ENCODE data around the gene BTBD9.

BTBD9 gene

DNA sequence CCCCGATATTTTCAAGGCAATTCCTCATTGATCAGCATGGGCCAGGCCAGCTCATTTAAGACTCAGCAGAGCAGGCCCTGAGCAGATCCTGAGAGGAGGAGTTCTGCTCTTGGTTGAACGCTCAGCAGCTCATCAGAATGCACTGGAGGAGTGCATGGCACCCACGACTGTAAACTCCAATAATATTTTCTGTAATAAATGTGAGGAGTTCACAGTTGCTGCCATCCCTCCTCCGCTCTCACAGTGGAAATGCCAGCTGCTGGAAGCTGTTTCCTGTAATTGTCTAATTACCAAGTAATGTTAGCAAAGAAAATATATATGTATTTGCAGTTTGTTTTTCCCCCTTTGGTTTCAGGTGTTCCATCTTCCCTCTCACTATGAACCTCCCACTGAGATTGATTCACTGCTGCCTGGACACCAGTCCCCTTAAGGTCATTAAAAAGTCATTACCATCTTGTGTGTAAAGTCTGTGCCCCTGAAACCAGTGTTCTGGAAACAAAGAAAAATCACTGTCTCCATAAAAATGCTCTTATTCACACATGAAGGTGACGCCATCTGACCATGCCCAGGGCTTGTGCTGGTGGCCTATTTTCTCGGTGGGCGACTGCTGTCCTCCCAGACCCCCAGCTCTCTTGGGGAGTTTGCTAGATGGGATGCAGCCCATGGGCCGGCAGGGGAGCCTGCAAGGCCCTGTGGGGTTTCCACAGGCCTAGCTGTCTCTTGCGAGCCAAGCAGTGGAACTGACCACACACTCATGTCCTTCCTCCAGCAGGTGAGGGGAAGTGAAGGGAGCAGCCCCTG, 446.0 kb downstream of the BTBD9 start:
- no peak for DNase-seq (ENCODE audit: low spot score)

DNA sequence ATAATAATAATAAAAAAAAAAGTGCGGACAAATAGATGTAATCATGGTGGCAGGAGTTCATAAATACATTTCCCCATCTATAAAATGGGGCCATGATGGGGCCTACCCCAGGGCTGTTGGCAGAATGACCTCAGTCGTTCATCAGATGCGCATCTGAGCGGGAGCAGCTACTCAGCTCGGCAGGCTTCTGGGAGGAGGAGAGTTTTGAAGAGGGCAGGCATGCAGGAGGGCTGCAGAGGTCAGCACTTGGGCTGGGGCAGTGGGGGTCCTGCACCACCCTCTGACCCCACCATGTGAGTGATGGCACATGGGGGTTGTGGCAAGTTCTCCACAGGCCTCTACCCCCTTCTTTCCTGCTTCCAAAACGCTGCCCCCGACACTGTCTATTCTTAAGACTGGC, 446.7 kb downstream of the BTBD9 start:
- no peak for DNase-seq (ENCODE audit: low spot score)

DNA sequence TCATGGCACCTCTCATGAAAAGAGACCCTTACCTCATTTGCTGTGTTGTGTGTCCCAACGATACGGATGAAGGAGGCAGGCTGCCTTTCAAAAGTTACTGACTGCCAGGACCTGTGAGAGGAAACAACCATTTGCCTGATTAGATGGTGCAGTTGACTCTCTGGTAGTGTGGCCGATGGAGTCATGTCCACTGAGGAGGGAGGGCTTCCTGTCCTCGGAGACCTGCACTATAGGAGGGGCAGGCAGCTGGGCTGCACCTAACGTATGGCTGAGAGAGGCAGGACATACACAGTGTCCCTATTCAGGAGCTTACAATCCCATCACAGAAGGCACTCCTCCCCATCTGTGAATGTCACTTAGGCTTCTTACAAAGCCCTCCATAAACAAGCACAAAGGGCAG, 447.2 kb downstream of the BTBD9 start:
- no peak for DNase-seq (ENCODE audit: low spot score)

DNA sequence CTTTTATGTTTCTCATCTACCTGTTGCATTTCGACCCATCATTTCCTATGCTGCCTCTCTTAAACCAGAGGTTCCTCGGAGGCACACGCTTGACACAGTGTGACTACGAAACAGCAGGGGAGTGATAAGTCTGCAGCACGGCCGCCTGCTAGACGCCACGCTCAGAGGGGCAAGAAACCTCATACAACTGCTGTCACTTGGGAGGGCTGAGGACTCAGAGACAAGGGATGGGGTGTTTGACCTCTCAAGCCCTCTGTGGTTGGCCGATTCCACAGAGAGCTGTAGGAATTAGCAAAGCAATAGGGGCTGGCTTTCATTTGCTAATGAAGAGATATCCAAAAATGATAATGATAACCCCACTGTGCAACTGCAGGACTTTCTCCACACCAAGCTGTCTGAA, 447.7 kb downstream of the BTBD9 start:
- DNase-seq (ENCODE audit: low spot score) = no peak

GRCh38 chr6:38191418-38191817, 448.3 kb downstream of the BTBD9 start:
- DNase-seq (ENCODE audit: low spot score) = no peak

DNA sequence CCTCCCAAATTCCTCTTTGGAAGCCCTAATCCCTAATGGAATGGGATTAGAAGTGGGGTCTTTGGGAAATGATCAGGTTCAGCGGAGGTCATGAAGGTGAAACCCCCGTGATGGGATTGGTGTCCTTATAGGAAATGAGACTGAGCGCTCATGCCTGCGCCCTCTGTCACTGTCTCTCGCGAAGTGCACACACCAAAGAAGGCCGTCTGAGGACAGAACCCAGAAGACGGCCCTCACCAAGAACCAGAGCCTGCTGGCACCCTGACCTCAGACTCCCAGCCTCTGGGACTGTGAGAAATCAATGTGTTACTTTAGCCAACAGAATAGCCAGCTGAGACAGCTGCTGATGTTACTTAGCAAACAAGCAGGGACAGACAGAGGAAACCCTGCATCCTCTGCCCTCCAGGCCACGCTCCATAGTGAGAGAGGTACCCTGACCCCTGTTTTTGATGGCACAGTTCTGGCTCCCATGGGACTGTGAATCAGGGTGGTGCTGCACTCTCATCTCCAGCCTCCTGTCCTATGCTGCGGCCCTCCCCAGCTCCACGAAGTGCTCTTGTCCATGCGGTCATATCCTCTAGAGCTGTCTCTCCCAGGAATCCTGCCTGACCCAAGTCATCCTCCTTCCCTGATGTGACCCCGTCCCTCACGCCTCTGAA, 450.9 kb downstream of the BTBD9 start:
- DNase-seq (ENCODE audit: low spot score) = no peak

- no peak for DNase-seq (ENCODE audit: low spot score)
Observed at GRCh38 chr6:38187811-38188590, 451.7 kb downstream of the BTBD9 start.

- DNase-seq (ENCODE audit: low spot score) = no peak
Observed at GRCh38 chr6:38187325-38187724, 452.4 kb downstream of the BTBD9 start.

DNA sequence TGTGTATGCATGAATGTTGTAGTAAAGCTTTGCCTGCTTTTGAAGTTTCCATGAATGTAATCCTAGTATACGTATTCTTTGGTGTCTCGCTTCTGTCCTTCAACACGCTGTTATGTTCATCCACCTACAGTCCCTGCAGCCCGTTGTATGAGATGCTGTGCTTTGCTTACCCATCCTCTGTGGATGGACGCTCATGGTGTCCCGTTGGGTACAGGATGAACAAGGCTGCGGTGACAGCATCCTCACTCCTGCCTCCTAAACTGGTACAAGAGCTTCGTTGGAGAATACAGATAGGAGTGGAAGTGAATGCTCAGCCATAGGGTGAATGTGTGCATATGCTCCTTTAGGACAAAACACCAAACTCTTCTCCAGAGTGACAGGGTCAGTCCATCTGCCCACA, 454.0 kb downstream of the BTBD9 start:
- DNase-seq (ENCODE audit: low spot score) = no peak

GRCh38 chr6:38185244-38185643, 454.5 kb downstream of the BTBD9 start:
- DNase-seq (ENCODE audit: low spot score) = no peak

DNA sequence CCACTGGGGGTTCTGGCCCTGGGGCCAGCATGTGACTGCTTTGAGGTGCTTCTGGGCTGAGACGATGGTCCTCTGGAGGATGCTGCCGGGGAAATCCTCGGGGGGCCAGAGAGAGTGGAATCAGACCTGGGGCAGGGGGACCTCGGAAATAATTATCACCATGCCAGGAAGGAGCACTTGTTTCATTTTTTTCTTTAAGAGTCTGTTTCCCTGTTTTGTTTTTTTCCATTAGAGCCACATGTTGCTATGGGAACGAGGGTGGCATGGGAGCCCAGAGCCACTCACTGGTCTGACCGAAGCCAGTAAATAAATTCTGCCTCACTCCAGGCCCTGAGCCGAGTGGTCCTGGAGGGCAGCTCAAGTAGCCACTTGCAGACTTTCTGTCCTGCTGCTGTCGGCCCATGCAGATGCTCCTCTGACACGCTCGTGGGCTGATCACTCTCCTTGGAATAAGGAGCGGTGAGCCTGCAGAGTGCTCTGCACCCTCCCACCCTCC, 455.1 kb downstream of the BTBD9 start:
- no peak for DNase-seq (ENCODE audit: low spot score)

DNA sequence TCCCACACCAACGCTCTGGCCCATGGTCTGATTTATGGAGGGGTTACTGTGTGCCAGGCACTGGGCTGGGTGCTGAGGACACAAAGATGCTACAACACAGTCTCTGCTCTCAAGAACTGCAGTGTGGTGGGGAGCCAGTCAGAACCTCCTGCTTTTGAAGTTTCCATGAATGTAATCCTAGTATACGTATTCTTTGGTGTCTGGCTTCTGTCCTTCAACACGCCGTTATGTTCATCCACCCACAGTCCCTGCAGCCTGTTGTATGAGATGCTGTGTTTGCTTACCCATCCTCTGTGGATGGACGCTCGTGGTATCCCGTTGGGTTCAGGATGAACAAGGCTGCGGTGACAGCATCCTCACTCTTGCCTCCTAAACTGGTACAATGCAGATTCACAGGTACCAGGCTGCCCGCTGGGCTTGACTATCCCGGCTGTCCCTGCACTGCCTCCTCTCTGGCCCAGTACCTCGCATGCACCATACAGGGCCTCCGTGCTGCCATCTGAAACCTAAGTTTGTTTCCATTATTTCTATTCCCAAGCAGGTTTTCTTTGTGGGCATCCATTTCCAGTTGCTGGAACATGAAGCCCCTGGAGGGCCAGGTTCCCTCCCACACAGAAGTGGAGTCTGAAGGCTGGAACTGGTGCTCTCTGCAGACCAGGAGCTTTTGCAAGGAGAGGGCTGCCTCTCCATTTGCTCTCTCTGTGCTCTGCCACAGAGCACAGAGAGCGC, 455.7 kb downstream of the BTBD9 start:
- DNase-seq (ENCODE audit: low spot score) = no peak

GRCh38 chr6:38182426-38182825, 457.3 kb downstream of the BTBD9 start:
- no peak for DNase-seq (ENCODE audit: low spot score)

- DNase-seq (ENCODE audit: low spot score) = no peak
Observed at GRCh38 chr6:38180586-38180985, 459.1 kb downstream of the BTBD9 start.

DNA sequence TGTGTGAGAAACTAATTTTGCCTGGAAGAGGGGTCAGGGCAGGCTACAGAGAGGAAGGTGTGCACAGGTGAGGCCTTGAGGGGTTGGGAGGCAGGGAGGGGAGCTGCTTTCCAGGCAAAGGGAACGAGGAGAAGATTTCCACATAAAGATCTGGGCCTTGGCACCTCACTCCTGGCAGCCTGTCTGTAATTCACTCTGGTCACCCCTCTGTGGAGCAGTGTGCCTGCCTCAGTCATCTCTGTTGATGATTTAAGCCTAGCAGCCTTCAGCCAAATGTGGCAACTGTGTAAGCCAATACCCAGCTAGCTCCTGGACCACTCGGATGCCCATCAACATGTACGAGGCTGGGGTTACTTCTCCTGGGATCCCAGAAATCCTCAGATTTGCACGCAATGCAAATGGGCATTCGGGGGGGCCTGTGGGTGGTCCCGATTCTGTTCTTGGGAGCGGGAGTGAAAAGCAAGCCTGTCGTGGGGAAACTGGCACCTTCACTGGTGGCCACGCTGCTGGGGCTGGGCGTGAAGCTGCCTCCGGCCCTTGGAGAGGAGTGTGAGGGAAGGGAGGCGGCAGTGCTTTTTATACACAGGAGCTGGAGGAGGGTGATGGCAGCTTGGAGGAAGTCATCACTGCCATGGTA, 459.8 kb downstream of the BTBD9 start:
- no peak for DNase-seq (ENCODE audit: low spot score)

GRCh38 chr6:38179300-38179699, 460.4 kb downstream of the BTBD9 start:
- DNase-seq (ENCODE audit: low spot score) = no peak

GRCh38 chr6:38178584-38178886, 461.2 kb downstream of the BTBD9 start:
- no peak for DNase-seq (ENCODE audit: low spot score)

- DNase-seq (ENCODE audit: low spot score) = no peak
Observed at GRCh38 chr6:38177882-38178583, 461.7 kb downstream of the BTBD9 start.

DNA sequence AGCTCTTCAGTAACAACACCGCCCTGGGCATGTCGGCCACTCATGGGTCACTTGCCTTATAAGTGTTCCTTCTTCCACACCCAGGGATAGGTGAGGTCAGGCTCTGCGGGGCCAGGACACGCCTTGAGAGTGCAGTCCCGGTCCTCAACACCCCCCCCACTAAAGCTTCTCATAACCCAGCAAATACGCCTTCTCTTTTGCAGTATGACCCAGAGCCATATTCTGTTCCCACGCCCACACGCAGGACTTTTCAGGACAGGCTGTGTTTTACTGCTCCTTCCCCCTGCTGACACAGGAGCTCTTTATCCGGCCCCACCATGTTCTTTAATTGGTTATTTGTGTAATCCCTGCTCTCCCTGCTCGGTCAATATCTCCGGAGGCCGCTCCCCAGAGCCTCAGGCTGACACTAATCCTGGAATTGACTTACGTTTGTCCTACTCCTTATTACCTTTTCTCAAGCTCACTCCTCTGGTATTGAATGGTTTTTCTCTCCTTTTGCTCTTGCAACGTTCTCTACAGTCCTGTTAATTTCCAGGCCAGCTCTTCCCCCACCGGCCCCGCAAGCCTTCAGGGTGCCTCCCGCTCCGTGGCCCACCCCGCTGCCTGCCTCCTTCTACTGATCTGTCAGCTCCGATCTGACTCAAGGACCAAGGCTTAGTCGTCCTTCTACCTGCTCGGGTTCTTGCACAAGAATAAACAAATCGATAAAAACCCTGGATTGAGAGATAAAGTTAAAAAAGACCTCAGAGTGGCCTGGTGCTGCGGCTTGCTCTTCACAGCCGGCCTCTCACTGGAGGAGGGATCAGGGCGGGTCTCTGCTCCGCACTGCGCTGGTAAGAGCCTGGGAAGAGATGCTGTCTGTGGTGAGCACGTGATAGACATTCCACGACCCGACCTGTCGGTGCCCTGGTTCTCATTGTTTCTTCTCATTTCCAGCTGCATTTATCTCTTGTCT, 462.7 kb downstream of the BTBD9 start:
- no peak for DNase-seq (ENCODE audit: low spot score)

DNA sequence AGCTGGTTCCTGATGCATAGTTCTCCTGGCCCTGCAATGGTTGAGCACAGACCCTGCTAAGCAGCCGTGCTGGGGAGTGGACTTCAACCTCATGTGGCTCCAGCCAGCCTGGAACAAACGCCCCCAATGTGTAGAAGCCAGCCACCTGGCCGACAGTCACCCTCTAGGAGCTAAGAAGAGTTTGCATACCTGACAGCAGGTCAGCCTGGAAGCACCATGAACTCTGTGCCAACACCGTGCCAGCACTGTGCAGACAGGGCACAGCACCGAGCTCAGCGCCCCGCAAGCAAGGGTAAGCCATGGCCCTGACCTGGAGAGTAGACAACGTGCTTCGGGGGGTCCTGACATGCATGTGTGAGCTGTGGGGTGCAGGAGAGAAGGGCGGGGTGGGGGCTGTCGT, 463.9 kb downstream of the BTBD9 start:
- no peak for DNase-seq (ENCODE audit: low spot score)

Measured in hematopoietic multipotent progenitor cell treated with erythropoietin and hydrocortisone succinate and interleukin-3 and kit ligand, for 17 days (in vitro differentiated cells).